Urinary bladder (tissue), 4 donors: Measurements from ENCODE around the gene JAGN1. TPM values are rescaled to one million over a fixed set of nuclear protein-coding genes. Genes with fewer than 3 reads are reported as not detected.

ENCODE experiments used
- DNase-seq: peaks from one replicate; pipeline ENCODE4 v3.0.0-alpha.2; 2015; ENCODE audit errors: extremely low spot score
- H3K27ac ChIP-seq: one replicate; pipeline ENCODE4 v1.5.1; 2013; ENCODE audit warnings: low read depth, mild to moderate bottlenecking, moderate library complexity
- H3K36me3 ChIP-seq: one replicate; pipeline ENCODE4 v1.6.1; 2013; ENCODE audit warnings: mild to moderate bottlenecking, moderate library complexity; ENCODE audit not compliant: insufficient read depth
- H3K4me1 ChIP-seq: one replicate; pipeline ENCODE4 v1.6.1; 2013; ENCODE audit warnings: mild to moderate bottlenecking, moderate library complexity; ENCODE audit not compliant: insufficient read depth
- H3K4me3 ChIP-seq: one replicate; pipeline ENCODE4 v1.5.1; 2013; ENCODE audit warnings: low read depth, low read length
- WGBS: extraction: QIAGEN DNeasy Blood & Tissue Kit; methylation state at CpG from one replicate; pipeline ENCODE4 v1.1.7; 2013; 5-methylcytosine and 5-hydroxymethylcytosine counted together
- polyA plus RNA-seq: library from polyadenylated mRNA; stranded (reverse); fragments of 200-250 nt; gene quantifications from one replicate; pipeline ENCODE4 v1.2.3, GENCODE V29; 2013
- total RNA-seq: library from RNA; depleted of rRNA; stranded (reverse); fragments of >200 nt; gene quantifications from one replicate; pipeline ENCODE4 v1.2.3, GENCODE V29; 2014
- donor health status: healthy with polysubstance abuse.
- donor health status: healthy.

Gene JAGN1
- total and polyA plus RNA-seq, 2 donors, result 12.2 to 44.3 TPM

DNA sequence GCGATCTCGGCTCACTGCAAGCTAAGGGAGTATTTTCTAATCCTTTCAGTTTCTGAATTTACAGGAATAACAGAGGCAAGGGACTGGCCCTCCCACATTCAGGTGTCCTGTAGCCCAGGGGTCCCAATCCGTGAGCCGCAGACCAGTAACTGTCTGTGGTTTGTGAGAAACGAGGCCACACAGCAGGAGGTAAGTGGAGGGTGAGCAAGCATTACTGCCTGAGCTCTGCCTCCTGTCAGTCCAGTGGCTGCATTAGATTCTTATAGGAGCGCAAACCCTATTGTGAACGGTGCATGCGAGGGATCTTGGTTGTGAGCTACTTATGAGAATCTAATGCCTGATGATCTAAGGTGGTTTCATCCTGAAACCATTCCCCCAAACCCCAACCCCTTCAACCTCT, 21.5 kb downstream of the JAGN1 start:
- Histone ChIP-seq H3K36me3 (no peaks in the 10 kb centered on the region), H3K4me3 (no peak overlapping the region), H3K27ac (no peak overlapping the region), H3K4me1 (no peaks in the 10 kb centered on the region)
- DNase-seq, result no peak
- WGBS, result 71% methylated on average over 8 of the region's 8 CpGs

DNA sequence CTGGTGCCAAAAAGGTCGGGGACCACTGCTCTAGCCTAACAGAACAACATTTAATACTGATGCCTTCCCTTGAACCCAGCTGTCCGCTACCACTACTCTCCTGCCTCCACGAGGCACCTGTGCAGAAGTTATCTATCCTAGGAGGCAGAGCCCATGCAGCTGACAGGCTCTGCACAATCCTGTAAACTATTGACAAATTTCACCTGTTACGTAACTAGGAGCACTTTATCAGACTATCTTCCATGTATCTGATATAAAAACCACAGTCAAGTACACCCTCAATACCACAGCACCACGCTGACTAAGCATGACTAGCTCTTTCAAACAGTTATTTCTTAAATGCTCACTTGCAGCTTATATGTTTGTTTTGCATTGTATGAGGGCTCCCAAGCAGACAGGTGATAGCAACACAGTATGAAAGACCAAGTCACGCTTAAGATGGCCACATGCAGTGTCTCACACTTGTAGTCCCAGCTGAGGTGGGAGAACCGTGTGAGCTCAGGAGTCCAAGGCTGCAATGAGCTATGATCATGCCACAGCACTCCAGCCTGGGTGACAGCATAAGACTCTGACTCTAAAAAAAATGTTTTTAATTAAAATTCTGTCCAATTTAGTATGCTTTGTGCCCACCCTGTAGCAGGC, 22.0 kb downstream of the JAGN1 start:
- no peak overlapping the region for H3K27ac ChIP-seq
- WGBS, result 80% methylated on average over 7 of the region's 7 CpGs
- DNase-seq, result no peak
- H3K4me1 ChIP-seq, result no peaks in the 10 kb centered on the region
- no peaks in the 10 kb centered on the region for H3K36me3 ChIP-seq
- H3K4me3 ChIP-seq, result no peak overlapping the region

GRCh38 chr3:9913601-9914000, 23.2 kb downstream of the JAGN1 start:
- Histone ChIP-seq H3K27ac (no peak overlapping the region), H3K4me3 (no peak overlapping the region), H3K4me1 (no peaks in the 10 kb centered on the region), H3K36me3 (no peaks in the 10 kb centered on the region)
- 68% methylated on average over 5 of the region's 5 CpGs for WGBS
- DNase-seq, result no peak

DNA sequence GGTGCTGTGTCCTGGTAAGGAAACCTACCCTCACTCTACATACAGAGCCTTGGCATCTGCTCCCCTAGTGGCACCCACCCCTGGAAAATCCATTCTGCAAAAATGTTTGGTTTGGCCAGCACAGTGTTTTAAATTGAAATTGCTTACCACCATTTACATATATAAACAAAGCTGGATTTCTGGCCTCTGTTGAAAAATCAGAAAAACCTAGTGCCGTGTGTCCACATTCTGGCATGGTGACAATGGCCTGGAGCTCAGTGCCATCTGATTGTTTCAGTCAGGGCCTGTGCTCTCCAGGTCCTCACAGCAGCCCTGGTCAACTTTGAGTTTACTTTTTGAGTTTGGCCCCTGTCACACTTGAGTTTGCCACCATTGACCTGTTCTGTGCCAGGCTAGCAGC, 23.6 kb downstream of the JAGN1 start:
- 47% methylated on average over 1 of the region's 1 CpG for WGBS

DNA sequence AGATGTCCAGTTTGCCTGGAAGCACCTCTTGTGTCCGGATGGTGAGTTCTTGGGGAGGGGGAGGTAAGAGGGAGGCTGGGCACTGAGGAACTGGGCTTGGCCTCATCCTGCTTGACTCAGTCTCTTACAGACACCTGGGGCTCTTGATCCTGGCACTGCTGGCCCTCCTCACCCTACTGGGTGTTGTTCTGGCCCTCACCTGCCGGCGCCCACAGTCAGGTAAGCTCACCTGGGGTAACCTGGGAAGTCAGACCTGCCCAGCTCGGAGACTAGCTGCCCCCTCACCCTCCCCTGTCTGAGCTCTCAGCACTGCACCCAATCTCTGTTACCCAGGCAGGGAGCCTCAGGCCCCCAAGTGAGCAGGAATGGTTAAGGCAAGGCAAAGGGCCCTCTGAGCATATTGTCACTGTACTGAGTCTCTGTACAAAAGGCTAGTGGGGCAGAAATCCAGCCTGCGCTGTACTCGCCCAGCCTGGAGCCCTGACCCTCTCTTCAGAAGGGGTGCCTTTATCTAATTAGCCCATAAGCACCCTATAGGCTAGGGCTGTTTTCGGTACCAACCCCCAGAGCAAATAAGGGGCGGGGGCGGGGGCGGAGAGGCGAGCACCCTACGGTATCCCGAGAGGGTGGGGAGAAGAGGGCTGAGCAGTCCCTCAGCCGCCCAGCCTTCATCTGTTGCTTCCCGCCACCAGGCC, 24.3 kb downstream of the JAGN1 start:
- WGBS, result 22% methylated on average over 15 of the region's 15 CpGs
- Histone ChIP-seq H3K27ac (no peak overlapping the region), H3K4me1 (no peaks in the 10 kb centered on the region), H3K4me3 (peak overlapping the region; percentile 55), H3K36me3 (no peaks in the 10 kb centered on the region)
- no peak for DNase-seq

More for the DNA sequence above, 23.6 kb downstream of the JAGN1 start:
- DNase-seq, result no peak
- Histone ChIP-seq H3K4me1 (no peaks in the 10 kb centered on the region), H3K4me3 (no peak overlapping the region), H3K27ac (no peak overlapping the region), H3K36me3 (no peaks in the 10 kb centered on the region)

- no peaks in the 10 kb centered on the region for H3K36me3 ChIP-seq
- no peaks in the 10 kb centered on the region for H3K4me1 ChIP-seq
- H3K4me3 ChIP-seq, result peak overlapping the region; percentile 55
- DNase-seq, result no peak
- WGBS, result under 1% methylated on average over 99 of the region's 99 CpGs
- H3K27ac ChIP-seq, result peak overlapping the region; percentile 76
These were observed 25.1 kb downstream of the JAGN1 start for GRCh38 chr3:9915254-9916141.

DNA sequence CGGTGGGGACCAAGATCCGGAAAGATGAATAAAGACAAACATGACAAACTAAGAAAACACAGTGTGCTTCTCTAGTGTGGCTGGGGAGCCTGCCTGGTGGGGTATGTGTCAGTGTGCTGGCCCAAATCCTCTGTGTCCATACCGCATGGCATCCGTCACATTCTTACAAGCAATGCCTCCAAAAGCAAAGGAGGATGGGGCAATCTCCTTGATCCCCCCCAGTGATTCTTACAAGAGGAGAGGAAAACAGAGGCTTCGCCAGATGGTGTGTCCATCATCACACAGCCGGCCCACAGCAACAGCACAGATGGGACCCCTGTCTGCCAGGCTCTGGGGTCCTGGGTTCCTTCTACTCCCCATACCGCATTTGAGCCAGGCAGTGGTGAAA, 25.9 kb downstream of the JAGN1 start:
- DNase-seq, result no peak
- peak overlapping the region; percentile 73 for H3K27ac ChIP-seq
- peak overlapping the region; percentile 45 for H3K4me3 ChIP-seq
- H3K36me3 ChIP-seq, result no peaks in the 10 kb centered on the region
- no peaks in the 10 kb centered on the region for H3K4me1 ChIP-seq
- WGBS, result 30% methylated on average over 7 of the region's 7 CpGs

DNA sequence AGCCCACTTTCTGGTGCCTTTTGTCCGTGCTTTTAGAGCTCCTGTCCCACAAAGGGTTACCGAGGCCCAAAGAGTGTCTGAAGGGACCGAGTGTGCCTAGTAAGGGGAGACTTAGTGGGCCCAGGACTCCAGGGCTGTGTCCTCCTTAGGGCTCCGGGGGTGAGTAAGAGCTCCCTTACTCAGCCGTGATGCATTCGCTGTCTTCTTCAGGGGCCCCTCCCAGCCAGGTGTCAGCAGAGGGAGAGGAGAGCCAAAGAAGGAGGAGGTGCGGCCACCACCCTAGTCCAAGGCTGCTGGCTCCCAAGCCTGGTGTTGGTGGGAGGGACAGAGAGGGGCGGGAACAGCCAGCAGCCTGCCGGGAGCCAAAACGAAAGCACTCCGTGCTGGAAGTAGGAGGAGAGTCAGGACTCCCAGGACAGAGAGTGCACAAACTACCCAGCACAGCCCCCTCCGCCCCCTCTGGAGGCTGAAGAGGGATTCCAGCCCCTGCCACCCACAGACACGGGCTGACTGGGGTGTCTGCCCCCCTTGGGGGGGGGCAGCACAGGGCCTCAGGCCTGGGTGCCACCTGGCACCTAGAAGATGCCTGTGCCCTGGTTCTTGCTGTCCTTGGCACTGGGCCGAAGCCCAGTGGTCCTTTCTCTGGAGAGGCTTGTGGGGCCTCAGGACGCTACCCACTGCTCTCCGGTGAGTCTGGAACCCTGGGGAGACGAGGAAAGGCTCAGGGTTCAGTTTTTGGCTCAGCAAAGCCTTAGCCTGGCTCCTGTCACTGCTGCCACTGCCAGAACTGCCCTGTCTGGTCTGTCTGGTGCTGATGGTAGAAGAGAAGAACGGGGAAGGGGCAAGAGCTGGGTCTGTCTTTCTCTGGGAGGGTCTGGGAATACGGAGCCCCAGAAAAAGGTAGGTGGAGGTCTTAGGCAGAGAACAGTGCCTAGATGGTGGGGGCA, 26.6 kb downstream of the JAGN1 start, which contains the start of gene IL17RC:
Gene IL17RC (plus strand): TSS at position 365 of the 947 bp plus-strand sequence. CDS start 218 bp downstream, at position 583.
- 10% methylated on average over 19 of the region's 19 CpGs for WGBS
- Histone ChIP-seq H3K36me3 (no peaks in the 10 kb centered on the region), H3K4me1 (no peaks in the 10 kb centered on the region), H3K4me3 (peak within 1 kb of the TSS; percentile 55), H3K27ac (peak within 1 kb of the TSS; percentile 73)
- DNase-seq, result peak; percentile 83

GRCh38 chr3:9917820-9918219, 27.4 kb downstream of the JAGN1 start:
- 76% methylated on average over 10 of the region's 10 CpGs for WGBS
- no peaks in the 10 kb centered on the region for H3K4me1 ChIP-seq

GRCh38 chr3:9918261-9919038, 28.0 kb downstream of the JAGN1 start:
- Histone ChIP-seq H3K4me1 (no peaks in the 10 kb centered on the region), H3K36me3 (no peaks in the 10 kb centered on the region), H3K4me3 (no peak overlapping the region), H3K27ac (no peak overlapping the region)
- WGBS, result 93% methylated on average over 8 of the region's 8 CpGs
- no peak for DNase-seq

More at GRCh38 chr3:9917820-9918219, 27.4 kb downstream of the JAGN1 start:
- Histone ChIP-seq H3K27ac (no peak overlapping the region), H3K36me3 (no peaks in the 10 kb centered on the region), H3K4me3 (no peak overlapping the region)
- no peak for DNase-seq

GRCh38 chr3:9928158-9928557, 37.7 kb downstream of the JAGN1 start:
- Histone ChIP-seq H3K36me3 (peaks cover 4% of the 10 kb centered on the region), H3K4me3 (no peak overlapping the region), H3K4me1 (no peaks in the 10 kb centered on the region), H3K27ac (no peak overlapping the region)
- DNase-seq, result no peak
- WGBS, result 95% methylated on average over 23 of the region's 23 CpGs

GRCh38 chr3:9930804-9931418, 40.5 kb downstream of the JAGN1 start:
- Histone ChIP-seq H3K4me3 (no peak overlapping the region), H3K4me1 (no peaks in the 10 kb centered on the region), H3K27ac (no peak overlapping the region), H3K36me3 (peaks cover 4% of the 10 kb centered on the region)
- DNase-seq, result no peak
- 96% methylated on average over 4 of the region's 4 CpGs for WGBS
